Left ventricle myocardium inferior (tissue), 1 donor: ENCODE measurements around the gene MFAP3L. TPM values are rescaled to one million over a fixed set of nuclear protein-coding genes. Genes with fewer than 3 reads are reported as not detected.

Source experiments
- DNase-seq: peaks from one replicate; pipeline ENCODE4 v3.0.0-alpha.2; 2020
- H3K27ac ChIP-seq: fragments of 200-600 bp; replicated peaks from 2 replicates; pipeline ENCODE4 v1.8.0; 2021
- H3K27me3 ChIP-seq: fragments of 200-600 bp; 2 replicates; pipeline ENCODE4 v1.8.0; 2021; ENCODE audit warnings: low read depth
- H3K36me3 ChIP-seq: fragments of 200-600 bp; 2 replicates; pipeline ENCODE4 v1.8.0; 2021
- H3K4me1 ChIP-seq: fragments of 200-600 bp; 2 replicates; pipeline ENCODE4 v1.8.0; 2021
- H3K4me3 ChIP-seq: fragments of 200-600 bp; 2 replicates; pipeline ENCODE4 v1.8.0; 2021; ENCODE audit warnings: mild to moderate bottlenecking, moderate library complexity
- H3K9me3 ChIP-seq: fragments of 200-600 bp; replicated peaks from 2 replicates; pipeline ENCODE4 v1.8.0; 2021
- intact Hi-C: fragments of 100-400 bp; cut with micrococcal nuclease; formaldehyde crosslinking; loops from one replicate; pipeline ENCODE4 v1.11.0; 2022
- total RNA-seq: library from RNA; stranded (reverse); fragmentation: NEBNext Ultra II Directional; extraction: Animal tissue kit (Norgen Biotek cat#: 25700); gene quantifications from one replicate; pipeline ENCODE4 v1.2.1, GENCODE V29; 2021
- TF ChIP-seq, protein P1 (sequence below): fragments of 200-600 bp; IDR thresholded peaks from 2 replicates; pipeline ENCODE4 v1.8.0; 2021; ENCODE audit warnings: antibody characterized with exemption, mild to moderate bottlenecking, borderline replicate concordance
- donor health status: DM: no; HTN: yes; CAD: no; lungs with severe emphysema.

The MFAP3L gene
- total RNA-seq, 1 donor from 2014 or later = 3.1 TPM

DNA sequence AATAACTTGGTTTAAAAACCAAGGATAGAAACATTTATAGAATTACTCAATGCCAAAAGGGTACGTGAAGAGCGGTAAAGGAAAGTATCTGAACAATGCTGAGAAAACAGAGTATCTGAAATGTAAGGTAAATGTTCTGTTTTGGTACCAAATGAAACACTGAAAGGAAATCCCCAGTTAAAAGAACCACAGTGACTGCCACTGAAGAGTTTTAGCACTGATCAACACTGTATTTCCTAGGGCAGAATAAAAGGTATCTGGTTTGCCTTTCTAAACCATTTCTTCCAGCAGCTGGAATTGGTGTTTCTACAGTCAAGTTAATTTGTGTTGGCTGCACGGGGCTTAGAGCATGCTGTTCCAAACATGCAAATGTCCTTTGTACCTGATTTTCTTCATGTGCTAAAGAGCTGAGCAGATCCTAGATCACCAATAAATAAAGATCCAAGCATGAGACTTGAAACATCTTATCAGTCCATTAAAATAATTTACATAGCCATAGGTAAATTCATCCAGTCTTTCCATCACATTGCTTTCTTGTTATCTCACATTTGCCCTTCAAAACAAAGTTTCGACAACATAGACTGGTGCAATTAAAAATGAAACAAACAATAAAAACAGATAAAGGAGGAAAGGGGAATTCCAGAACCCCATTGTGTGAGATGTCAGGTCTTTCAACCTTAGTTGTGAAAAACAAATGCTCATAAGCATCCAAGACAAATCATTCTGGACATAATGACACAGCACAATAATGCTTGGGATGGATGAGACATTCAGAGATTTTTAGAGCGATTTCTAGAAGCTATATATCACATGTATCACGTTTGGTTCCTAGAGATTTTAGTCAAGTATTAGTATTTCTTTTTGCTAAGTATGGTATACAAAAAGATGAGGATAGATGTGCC lies 38.6 kb downstream of the MFAP3L start:
- Histone ChIP-seq H3K36me3 (no peaks in the 10 kb centered on the region), H3K4me3 (no peak overlapping the region), H3K27ac (no peak overlapping the region), H3K27me3 (peaks cover 7% of the 10 kb centered on the region), H3K9me3 (no peaks in the 10 kb centered on the region), H3K4me1 (no peaks in the 10 kb centered on the region)
- TF ChIP-seq, protein P1, sequence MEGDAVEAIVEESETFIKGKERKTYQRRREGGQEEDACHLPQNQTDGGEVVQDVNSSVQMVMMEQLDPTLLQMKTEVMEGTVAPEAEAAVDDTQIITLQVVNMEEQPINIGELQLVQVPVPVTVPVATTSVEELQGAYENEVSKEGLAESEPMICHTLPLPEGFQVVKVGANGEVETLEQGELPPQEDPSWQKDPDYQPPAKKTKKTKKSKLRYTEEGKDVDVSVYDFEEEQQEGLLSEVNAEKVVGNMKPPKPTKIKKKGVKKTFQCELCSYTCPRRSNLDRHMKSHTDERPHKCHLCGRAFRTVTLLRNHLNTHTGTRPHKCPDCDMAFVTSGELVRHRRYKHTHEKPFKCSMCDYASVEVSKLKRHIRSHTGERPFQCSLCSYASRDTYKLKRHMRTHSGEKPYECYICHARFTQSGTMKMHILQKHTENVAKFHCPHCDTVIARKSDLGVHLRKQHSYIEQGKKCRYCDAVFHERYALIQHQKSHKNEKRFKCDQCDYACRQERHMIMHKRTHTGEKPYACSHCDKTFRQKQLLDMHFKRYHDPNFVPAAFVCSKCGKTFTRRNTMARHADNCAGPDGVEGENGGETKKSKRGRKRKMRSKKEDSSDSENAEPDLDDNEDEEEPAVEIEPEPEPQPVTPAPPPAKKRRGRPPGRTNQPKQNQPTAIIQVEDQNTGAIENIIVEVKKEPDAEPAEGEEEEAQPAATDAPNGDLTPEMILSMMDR = no peak
- intact Hi-C loops = no loop called here
- no peak for DNase-seq

DNA sequence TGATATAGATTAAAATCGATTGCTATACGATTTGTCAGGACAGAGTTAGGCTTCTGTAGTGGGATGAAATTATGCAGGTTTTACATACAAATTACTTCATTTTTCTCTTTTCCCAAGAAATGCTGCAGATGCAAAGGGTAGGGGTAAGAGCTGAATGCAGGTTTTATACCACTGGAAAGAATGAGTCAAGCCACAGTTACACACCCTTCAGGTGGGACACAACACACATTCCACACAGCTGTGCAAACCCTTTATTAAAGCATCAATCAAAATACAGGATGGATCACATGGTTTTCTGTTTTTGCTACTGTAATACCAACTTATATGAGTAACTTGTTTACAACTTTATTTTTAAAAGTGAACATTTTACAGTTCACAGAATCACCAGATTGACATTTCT lies 39.8 kb downstream of the MFAP3L start:
- no peaks in the 10 kb centered on the region for H3K36me3 ChIP-seq
- DNase-seq = no peak
- H3K27ac ChIP-seq = no peak overlapping the region
- H3K4me3 ChIP-seq = no peak overlapping the region
- intact Hi-C loops = no loop called here
- peaks cover 18% of the 10 kb centered on the region for H3K27me3 ChIP-seq
- TF ChIP-seq, protein P1 = no peak
- no peaks in the 10 kb centered on the region for H3K9me3 ChIP-seq
- H3K4me1 ChIP-seq = no peaks in the 10 kb centered on the region

DNA sequence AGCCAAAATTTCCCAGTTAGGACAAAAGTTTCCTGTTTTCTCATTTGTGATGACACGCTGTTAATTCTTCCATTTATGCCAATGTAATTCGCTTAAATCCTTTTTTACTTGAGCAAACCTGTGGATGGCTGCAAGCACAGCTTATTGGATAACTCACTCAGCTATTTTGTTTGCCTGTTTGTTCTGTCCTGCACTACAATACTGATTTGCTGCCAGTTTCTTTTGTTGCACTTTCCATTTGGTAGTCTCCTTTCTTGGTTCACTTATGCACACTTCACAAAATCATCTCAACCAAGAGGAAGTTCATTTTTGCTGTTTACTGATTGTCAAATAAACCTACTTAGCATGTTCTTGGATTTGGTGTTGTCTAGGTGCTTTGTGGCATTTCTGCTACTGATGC lies 40.3 kb downstream of the MFAP3L start:
- H3K4me1 ChIP-seq = no peaks in the 10 kb centered on the region
- TF ChIP-seq, protein P1 = no peak
- intact Hi-C loops = no loop called here
- H3K4me3 ChIP-seq = no peak overlapping the region
- H3K27me3 ChIP-seq = peaks cover 23% of the 10 kb centered on the region
- DNase-seq = no peak
- H3K36me3 ChIP-seq = no peaks in the 10 kb centered on the region
- no peak overlapping the region for H3K27ac ChIP-seq
- H3K9me3 ChIP-seq = no peaks in the 10 kb centered on the region

DNA sequence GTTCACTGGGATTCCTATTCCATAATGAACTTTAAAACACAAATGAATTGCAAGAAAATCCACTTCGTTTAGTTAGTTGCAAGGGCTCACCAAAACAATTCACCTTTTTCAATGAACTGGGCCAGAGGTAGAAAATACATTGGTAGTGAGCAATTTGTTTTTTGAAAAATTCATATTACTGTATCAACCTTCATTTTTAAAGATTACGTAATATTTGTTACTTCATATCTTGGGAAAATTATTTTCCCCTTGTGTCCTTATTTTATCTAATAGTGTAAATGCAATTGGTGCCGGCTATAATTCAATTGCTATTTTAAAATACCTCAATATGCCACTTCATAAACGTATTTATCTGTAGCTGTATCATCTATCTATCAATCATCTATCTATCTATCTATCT lies 41.5 kb downstream of the MFAP3L start:
- no peaks in the 10 kb centered on the region for H3K4me1 ChIP-seq
- intact Hi-C loops = no loop called here
- no peak overlapping the region for H3K4me3 ChIP-seq
- peaks cover 31% of the 10 kb centered on the region for H3K27me3 ChIP-seq
- no peaks in the 10 kb centered on the region for H3K36me3 ChIP-seq
- no peak for DNase-seq
- TF ChIP-seq, protein P1 = no peak
- no peaks in the 10 kb centered on the region for H3K9me3 ChIP-seq
- no peak overlapping the region for H3K27ac ChIP-seq

DNA sequence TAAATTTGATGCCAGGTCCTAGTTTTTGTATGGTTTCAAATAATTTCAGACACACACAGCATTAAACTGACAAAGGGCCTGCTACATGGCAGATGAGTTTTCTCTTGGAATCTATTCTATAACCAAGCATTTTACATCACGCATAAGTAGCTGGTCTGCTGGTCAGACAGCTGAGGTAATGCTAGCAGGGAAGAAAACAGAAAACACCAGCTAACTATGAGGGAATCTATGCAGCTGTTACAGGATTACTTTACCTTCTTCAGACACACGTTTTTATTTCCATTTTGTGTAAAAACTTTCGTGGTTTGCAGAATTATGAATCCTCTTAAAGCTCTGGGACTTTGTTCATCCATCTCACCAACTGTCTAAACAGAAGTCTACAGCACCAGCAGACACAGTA lies 42.0 kb downstream of the MFAP3L start:
- Histone ChIP-seq H3K27ac (no peak overlapping the region), H3K27me3 (peaks cover 31% of the 10 kb centered on the region), H3K4me1 (no peaks in the 10 kb centered on the region), H3K4me3 (no peak overlapping the region), H3K36me3 (no peaks in the 10 kb centered on the region), H3K9me3 (no peaks in the 10 kb centered on the region)
- intact Hi-C loops = no loop called here
- no peak for DNase-seq
- TF ChIP-seq, protein P1 = no peak
